Testis (tissue), 2 donors: Measurements from ENCODE around the gene IL36G.

Experiments
- CTCF ChIP-seq, 3 experiments: fragments of 450-650 bp in 2 of 3; fragments of 200-600 bp in 1 of 3; sonication (generic) in 1 of 3; IDR thresholded peaks; one replicate each; pipeline ENCODE4 v1.5.1; 2016 to 2019; ENCODE audit warnings: antibody characterized with exemption in 3 of 3, mild to moderate bottlenecking in 2 of 3, moderate library complexity in 1 of 3
- POLR2A ChIP-seq: fragments of 450-650 bp; IDR thresholded peaks from one replicate; pipeline ENCODE4 v1.6.1; 2017; ENCODE audit warnings: antibody characterized with exemption, mild to moderate bottlenecking, moderate library complexity

- TF ChIP-seq CTCF (IDR thresholded peaks at IDR 0.05) (no peak), POLR2A (no peak)
These were observed 31.7 kb upstream of the IL36G start for GRCh38 chr2:112946086-112946485.
